SU-DHL-6 (cell line): ENCODE data around the gene APOL4.
"Not testable (repeated sequence)": the region's sequence is repeated elsewhere in the genome, so short reads cannot be mapped to it uniquely, and the experiment has no call there.

Experiments
- H2AFZ ChIP-seq: fragments of 200-600 bp; sonication (generic); 2 replicates; pipeline ENCODE4 v1.6.1; 2014; ENCODE audit warnings: low read depth, mild to moderate bottlenecking, moderate library complexity, mixed read lengths, antibody characterized with exemption, low read length; ENCODE audit not compliant: severe bottlenecking
- H3F3A ChIP-seq: fragments of 200-600 bp; shearing (Covaris generic); 2 replicates; pipeline ENCODE4 v1.6.0; 2016; ENCODE audit warnings: antibody characterized with exemption, mild to moderate bottlenecking; ENCODE audit not compliant: insufficient read depth
- H3K27ac ChIP-seq: fragments of 200-600 bp; sonication (generic); 2 replicates; pipeline ENCODE4 v1.5.1; 2016; ENCODE audit warnings: low read depth, mild to moderate bottlenecking, low read length, moderate library complexity, mixed read lengths
- H3K27me3 ChIP-seq: fragments of 200-600 bp; sonication (generic), shearing (Covaris generic); 2 replicates; pipeline ENCODE4 v1.6.0; 2014; ENCODE audit warnings: mild to moderate bottlenecking, low read length
- H3K36me3 ChIP-seq: fragments of 200-600 bp; sonication (generic); 2 replicates; pipeline ENCODE4 v1.6.1; 2014; ENCODE audit warnings: mild to moderate bottlenecking, low read length, mixed read lengths
- H3K4me2 ChIP-seq: fragments of 300-600, 200-600 bp; shearing (Covaris generic), sonication (generic); 2 replicates; pipeline ENCODE4 v1.6.0; 2014; ENCODE audit warnings: low read length, low read depth, mild to moderate bottlenecking; ENCODE audit not compliant: poor library complexity, severe bottlenecking
- H3K4me3 ChIP-seq: fragments of 200-600 bp; sonication (generic); 2 replicates; pipeline ENCODE4 v1.5.1; 2014; ENCODE audit warnings: antibody characterized with exemption, low read length, mild to moderate bottlenecking, mixed read lengths; ENCODE audit not compliant: insufficient read depth, poor library complexity, severe bottlenecking
- H3K79me2 ChIP-seq: fragments of 200-600 bp; sonication (generic); 2 replicates; pipeline ENCODE4 v1.6.1; 2014; ENCODE audit warnings: mild to moderate bottlenecking, low read length, moderate library complexity; ENCODE audit not compliant: insufficient read depth
- H3K9ac ChIP-seq: fragments of 200-600 bp; sonication (generic); 2 replicates; pipeline ENCODE4 v1.7.0; 2014; ENCODE audit warnings: mild to moderate bottlenecking, low read length
- H3K9me2 ChIP-seq: fragments of 200-600 bp; sonication (generic); replicated peaks from 2 replicates; pipeline ENCODE4 v1.6.1; 2014; ENCODE audit warnings: low read length; ENCODE audit not compliant: insufficient read depth
- H3K9me3 ChIP-seq: fragments of 200-600 bp; sonication (generic); 2 replicates; pipeline ENCODE4 v1.6.1; 2014; ENCODE audit warnings: low read length, mixed read lengths; ENCODE audit not compliant: insufficient read depth
- H4K20me1 ChIP-seq: fragments of 200-600 bp; sonication (generic); 2 replicates; pipeline ENCODE4 v1.6.1; 2014; ENCODE audit warnings: low read depth, mild to moderate bottlenecking, antibody characterized with exemption, low read length, moderate library complexity, mixed read lengths
- EZH2phosphoT487 ChIP-seq: fragments of 200-600 bp; sonication (generic), shearing (Covaris generic); conservative IDR thresholded peaks from 2 replicates; pipeline ENCODE4 v1.6.1; 2018; ENCODE audit warnings: mild to moderate bottlenecking, antibody characterized with exemption, low read length, moderate library complexity, mixed read lengths
- TF ChIP-seq, protein P1 (sequence below): fragments of 200-600 bp; sonication (generic); IDR thresholded peaks from one replicate; pipeline ENCODE4 v1.5.1; 2017; ENCODE audit warnings: antibody characterized with exemption, mild to moderate bottlenecking, low read length, moderate library complexity; ENCODE audit not compliant: insufficient read depth, poor library complexity, severe bottlenecking

The APOL4 gene

DNA sequence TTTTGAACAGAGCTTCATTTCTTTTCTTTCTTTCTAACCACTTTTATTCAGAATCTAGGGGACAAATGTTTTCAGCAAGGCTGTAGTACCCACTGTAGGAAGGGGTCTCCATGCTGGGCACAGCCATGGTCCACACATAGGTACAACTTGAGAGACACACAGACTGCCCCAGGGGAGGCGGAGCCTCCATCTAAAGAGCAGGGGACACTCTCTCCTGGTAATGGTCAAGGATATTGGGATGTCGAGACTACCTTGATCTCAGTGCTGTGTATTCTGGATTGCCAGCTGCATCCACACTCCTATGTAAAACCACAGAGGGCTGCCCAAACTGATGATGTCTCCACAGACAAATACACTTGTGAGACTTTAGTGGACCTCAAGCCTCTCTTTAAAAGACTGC lies 38.1 kb downstream of the APOL4 start:
- no peaks in the 10 kb centered on the region for H3K36me3 ChIP-seq
- H2AFZ ChIP-seq, result no peak overlapping the region
- no peak overlapping the region for H3K27ac ChIP-seq
- no peaks in the 10 kb centered on the region for H4K20me1 ChIP-seq
- H3K79me2 ChIP-seq, result no peaks in the 10 kb centered on the region
- no peaks in the 10 kb centered on the region for H3K27me3 ChIP-seq
- no peaks in the 10 kb centered on the region for H3K9me2 ChIP-seq
- H3F3A ChIP-seq, result no peaks in the 10 kb centered on the region
- H3K4me2 ChIP-seq, result no peak overlapping the region
- H3K4me3 ChIP-seq, result no peak overlapping the region
- TF ChIP-seq, protein P1, sequence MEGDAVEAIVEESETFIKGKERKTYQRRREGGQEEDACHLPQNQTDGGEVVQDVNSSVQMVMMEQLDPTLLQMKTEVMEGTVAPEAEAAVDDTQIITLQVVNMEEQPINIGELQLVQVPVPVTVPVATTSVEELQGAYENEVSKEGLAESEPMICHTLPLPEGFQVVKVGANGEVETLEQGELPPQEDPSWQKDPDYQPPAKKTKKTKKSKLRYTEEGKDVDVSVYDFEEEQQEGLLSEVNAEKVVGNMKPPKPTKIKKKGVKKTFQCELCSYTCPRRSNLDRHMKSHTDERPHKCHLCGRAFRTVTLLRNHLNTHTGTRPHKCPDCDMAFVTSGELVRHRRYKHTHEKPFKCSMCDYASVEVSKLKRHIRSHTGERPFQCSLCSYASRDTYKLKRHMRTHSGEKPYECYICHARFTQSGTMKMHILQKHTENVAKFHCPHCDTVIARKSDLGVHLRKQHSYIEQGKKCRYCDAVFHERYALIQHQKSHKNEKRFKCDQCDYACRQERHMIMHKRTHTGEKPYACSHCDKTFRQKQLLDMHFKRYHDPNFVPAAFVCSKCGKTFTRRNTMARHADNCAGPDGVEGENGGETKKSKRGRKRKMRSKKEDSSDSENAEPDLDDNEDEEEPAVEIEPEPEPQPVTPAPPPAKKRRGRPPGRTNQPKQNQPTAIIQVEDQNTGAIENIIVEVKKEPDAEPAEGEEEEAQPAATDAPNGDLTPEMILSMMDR, result no peak
- no peak for TF ChIP-seq EZH2phosphoT487
- no peaks in the 10 kb centered on the region for H3K9me3 ChIP-seq
- H3K9ac ChIP-seq, result no peak overlapping the region

DNA sequence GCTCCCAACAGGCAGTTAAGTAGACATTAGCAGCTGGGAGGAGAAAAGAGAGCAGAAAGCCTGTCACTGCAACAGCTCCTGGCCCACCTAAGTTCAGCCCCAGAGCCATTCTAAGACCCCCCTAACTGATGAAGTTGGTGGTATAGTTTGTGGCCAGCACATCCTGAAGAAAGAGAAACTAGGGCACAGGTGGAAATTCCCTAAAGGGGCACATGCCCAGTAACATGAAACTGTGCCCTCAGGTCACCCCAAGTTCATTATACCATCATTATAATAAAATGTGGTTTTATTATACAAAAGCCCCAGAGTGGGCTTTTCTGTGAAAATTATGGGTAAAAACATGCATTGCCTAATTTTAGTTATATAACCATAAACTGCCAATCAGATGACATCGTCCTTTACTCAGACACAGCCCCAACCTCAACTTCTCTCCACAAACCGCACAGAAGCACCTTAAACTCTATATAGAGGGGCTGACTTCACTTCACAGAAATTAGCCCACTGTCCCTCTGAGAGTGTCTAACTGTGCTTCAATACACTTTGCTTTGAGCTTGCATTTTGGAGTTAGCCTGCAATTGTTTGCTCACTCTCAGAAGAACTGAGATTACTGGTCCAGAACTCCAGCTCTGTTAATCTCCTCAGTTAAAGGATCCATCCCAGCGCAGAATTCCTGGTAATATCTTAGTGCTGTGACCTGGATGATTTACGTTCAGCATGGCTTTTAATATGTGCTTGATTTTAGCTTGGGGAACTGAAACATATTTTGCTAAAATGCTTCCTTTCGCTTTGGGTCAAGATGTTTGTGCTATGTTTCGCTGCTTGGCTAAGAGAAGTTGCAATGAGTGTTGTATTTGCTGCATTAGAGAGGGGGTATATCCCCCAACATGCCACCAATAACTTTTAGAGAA lies 39.2 kb downstream of the APOL4 start:
- H3K9me3 ChIP-seq, result no peaks in the 10 kb centered on the region
- no peaks in the 10 kb centered on the region for H3K36me3 ChIP-seq
- H3K9me2 ChIP-seq, result no peaks in the 10 kb centered on the region
- TF ChIP-seq EZH2phosphoT487, result no peak
- TF ChIP-seq, protein P1, result no peak
- no peaks in the 10 kb centered on the region for H3K27me3 ChIP-seq
- H3K27ac ChIP-seq, result no peak overlapping the region
- H2AFZ ChIP-seq, result no peak overlapping the region
- no peak overlapping the region for H3K9ac ChIP-seq
- no peaks in the 10 kb centered on the region for H3K79me2 ChIP-seq
- H4K20me1 ChIP-seq, result no peaks in the 10 kb centered on the region
- no peak overlapping the region for H3K4me2 ChIP-seq
- no peak overlapping the region for H3K4me3 ChIP-seq
- no peaks in the 10 kb centered on the region for H3F3A ChIP-seq

DNA sequence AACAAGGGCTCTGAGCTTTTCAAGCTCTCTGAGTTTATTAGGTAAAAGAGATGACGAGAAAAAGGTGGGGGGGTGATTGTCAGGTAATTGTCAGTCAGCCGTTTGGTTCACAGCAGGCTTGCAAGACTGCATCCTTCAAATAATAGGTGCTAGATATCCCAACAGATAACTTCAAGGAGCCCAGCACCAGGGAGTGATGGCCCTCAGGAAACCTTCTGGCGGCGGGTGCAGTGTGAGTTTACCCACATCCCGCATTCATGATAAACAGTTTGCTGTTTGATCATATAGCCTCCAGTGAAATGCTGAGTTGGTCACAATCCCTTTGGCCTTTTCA lies 39.8 kb downstream of the APOL4 start:
- H3K9me3 ChIP-seq, H3K36me3 ChIP-seq, H3K9ac ChIP-seq, H4K20me1 ChIP-seq, H3K79me2 ChIP-seq, H3K4me3 ChIP-seq, H3K27ac ChIP-seq, H3F3A ChIP-seq, H2AFZ ChIP-seq, H3K27me3 ChIP-seq, H3K4me2 ChIP-seq, H3K9me2 ChIP-seq: not testable (repeated sequence)

DNA sequence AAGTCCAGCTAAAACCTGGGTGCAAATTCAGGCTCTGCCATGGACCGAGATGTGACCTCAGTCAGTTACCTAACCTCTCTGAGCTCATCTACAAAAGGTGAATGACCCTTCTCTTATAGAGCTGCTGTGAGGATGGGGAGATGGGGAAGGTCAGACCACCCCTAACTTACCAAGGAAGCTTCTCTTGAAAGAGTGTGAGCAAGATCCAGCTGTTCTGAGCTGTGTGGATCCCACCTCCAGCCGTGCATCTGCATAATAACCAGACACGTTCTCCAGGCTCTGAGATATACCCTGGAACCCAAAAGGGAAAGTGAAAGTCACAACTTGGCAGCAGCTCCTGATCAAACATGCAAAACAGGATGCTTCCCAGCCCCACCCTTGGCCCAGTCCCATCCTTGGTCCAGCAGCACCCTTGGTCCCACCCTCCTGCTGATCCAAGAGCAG lies 41.1 kb downstream of the APOL4 start, which contains the start of gene APOL3:
Gene APOL3, minus strand, starts transcription at position 257 of the 444 bp plus-strand sequence. CDS start 11,700 bp downstream, outside the sequence.
- Histone ChIP-seq H4K20me1 (no peaks in the 10 kb centered on the region), H3K36me3 (no peaks in the 10 kb centered on the region), H3K9me2 (no peaks in the 10 kb centered on the region), H3K9me3 (no peaks in the 10 kb centered on the region), H3K9ac (no peak within 1 kb of the TSS), H3K27me3 (no peaks in the 10 kb centered on the region), H3F3A (no peaks in the 10 kb centered on the region), H3K27ac (no peak within 1 kb of the TSS), H3K79me2 (no peaks in the 10 kb centered on the region), H2AFZ (no peak within 1 kb of the TSS), H3K4me2 (no peak within 1 kb of the TSS), H3K4me3 (no peak within 1 kb of the TSS)
- TF ChIP-seq, protein P1, result no peak
- no peak for TF ChIP-seq EZH2phosphoT487
